HG03066 (cell line): ENCODE data around the gene HIRA.
"Not testable (repeated sequence)": the region's sequence is repeated elsewhere in the genome, so short reads cannot be mapped to it uniquely, and the experiment has no call there.

Experiments
- ATAC-seq: cut with Tn5 transposase; IDR thresholded peaks from one replicate; pipeline ENCODE4 v1.9.1; 2021; ENCODE audit warnings: low read depth; ENCODE audit not compliant: unreplicated experiment

HIRA gene

DNA sequence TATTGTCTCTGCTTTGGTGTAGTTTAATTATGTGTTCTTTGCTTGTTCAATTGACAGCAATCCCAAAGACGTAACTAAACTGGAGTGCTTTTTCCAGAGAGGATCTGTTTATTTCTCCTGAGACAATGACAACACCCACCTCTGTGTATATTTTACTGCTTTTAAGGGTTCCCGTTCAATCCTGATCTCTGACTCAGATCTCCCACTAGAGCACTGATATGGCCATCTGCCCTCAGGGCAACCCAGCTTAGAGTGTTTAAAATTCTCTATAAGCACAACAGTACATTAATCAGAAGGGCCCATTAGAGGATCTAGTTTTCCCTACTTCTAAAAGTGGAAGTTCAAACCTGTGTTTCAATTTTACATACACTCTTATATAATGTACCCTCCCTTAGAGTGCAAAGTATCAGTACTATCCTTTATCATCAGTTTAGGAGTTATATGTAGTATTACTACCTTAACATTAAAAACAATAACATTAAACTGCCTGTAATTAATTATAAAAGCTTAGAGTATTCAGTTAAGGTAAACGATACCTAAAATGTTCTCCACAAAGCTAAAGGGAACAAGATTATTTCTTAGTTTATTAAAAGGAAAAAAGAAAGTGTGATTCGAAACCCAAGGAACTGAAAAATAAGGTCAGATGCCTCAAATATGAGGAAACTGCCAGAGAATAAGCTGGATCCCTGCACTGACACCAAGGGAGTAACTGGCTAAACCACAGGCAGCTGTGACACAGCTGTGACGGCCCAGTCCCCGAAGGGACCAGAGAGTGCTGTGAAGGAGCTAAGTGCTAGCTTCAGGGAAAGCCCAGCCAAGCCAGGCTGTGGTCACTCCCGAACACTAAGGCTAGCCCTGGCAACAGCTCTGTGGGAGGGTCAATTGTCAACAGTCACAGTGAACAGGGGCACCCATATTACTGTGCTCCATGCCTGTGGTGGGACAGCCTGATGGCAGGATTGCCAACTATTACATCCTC lies 32.2 kb upstream of the HIRA start:
- ATAC-seq = no peak

DNA sequence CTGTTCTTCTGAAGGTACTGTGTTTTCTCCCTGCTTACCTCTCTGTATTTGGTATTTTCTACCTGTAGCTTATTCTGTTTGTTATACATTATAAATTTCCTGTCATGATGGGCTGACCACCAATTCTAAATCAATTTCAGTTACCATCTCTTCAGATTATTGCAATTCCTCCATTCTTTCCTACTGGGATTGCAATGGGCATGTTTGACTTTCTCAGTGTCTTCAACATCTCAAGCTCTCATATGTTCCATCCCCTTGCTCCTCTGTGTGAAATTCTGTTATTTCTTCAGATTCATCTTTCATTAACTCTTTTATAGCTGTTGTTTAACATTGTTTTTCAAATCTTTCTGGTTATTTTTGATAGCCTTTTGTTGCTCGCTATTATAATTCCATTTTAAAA lies 31.5 kb upstream of the HIRA start:
- no peak for ATAC-seq

DNA sequence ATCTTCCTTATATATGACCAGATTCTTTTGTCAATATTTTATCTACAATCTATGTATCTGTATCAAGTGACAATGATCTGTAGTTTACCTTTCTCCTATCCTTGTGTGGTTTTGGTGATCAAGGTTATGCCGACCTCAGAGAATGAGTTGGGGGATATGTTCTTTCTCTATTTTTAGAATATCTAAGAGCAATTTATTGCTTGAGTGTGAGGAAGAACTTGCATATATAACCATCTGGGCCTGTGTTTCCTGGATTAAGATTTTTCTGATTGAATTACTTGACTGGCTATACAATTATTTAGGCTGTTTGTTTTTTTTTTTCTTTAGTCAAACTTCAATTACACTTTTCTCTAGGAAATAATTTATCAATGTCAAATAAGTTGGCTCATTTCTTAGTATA lies 30.0 kb upstream of the HIRA start:
- no peak for ATAC-seq

GRCh38 chr22:19460036-19460435 lies 28.5 kb upstream of the HIRA start:
- no peak for ATAC-seq

GRCh38 chr22:19457828-19458428 lies 26.4 kb upstream of the HIRA start:
- no peak for ATAC-seq

GRCh38 chr22:19456541-19456940 lies 25.0 kb upstream of the HIRA start:
- no peak for ATAC-seq

GRCh38 chr22:19455585-19456370 lies 24.2 kb upstream of the HIRA start:
- ATAC-seq = no peak

- no peak for ATAC-seq
Measured at GRCh38 chr22:19455033-19455432, 23.5 kb upstream of the HIRA start.

DNA sequence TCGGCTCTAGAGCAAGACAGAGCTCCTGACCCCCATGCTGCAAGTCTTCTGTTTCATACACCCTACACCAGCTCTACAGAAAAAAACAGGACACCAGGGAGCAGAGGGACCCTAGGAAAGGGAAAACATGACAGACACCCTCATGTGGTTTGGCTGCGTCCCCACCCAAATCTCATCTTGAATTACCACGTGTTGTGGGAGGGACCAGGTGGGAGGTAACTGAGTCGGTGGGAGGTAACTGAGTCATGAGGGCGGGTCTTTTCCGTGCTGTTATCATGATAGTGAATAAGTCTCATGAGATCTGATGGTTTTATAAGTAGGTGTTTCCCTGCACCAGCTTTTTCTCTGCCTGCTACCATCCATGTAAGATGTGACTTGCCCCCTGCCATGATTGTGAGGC lies 22.6 kb upstream of the HIRA start:
- ATAC-seq = no peak

DNA sequence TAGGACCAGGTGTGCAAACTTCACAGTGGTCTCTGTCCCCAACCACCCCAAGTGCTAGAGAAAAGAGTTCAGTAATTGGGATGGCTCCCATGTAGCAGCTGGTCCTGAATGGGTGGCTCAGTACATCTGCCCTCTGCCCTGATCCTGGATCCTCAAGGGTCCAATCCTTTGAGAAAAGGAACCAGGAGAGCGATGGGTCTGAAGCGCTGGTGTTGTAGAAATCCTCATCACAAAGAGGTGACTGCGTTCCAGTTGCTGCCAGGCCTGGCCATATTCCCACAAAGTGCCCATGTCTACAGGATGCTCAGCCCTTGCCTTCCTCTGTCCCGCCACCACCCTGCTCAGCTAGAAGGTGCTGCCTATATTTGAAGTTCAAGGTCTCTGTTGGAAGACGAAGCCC lies 22.2 kb upstream of the HIRA start:
- ATAC-seq = no peak

DNA sequence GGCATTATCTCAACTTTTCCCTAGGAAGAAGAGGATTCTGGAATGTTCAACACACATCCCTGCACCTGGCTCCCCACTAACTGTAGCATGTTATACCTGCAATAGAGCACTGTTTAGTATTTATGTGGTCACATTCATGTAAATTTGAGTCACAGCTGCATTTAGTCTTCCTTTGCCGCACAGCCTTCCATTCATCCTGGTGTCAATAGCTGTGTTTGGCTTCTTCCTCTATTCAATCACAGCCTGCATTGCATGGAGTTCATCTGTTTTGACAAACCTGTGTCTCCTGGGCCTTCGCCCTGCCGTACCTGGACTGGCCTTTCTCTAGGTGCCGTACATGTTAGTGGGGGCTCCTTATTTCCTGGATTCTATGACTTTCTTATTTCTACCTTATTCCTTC lies 20.0 kb upstream of the HIRA start:
- ATAC-seq = no peak

- no peak for ATAC-seq
Measured at GRCh38 chr22:19450363-19451175, 19.0 kb upstream of the HIRA start.

- no peak for ATAC-seq
Measured at GRCh38 chr22:19449422-19449767, 17.9 kb upstream of the HIRA start.

- ATAC-seq = no peak
Measured at GRCh38 chr22:19448739-19449421, 17.3 kb upstream of the HIRA start.

DNA sequence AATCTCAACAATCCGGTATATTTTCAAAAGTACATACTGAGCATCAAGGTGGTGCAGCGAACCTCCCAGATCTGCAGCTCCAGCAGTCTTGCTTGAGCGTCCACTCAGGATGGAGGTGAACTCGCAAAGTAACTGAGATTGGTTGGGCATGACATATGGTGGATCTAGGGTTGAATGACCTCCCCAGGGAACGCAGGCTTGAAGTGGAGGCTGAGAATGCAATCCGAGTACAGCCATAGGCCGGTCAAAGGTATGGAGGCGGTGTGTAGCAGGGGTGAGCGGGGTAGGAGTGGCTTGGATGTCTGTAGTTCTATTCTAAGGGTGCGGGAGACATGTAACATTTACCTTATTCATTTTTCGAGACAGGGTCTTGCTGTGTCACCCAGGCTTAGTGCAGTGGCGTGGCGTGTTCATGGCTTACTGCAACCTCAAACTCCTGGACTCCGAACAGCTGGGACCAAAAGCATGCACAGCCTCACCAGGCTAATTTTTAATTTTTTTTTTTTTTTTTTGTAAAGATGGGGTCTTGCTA lies 16.6 kb upstream of the HIRA start:
- ATAC-seq = peak; percentile 39

GRCh38 chr22:19447330-19448075 lies 16.0 kb upstream of the HIRA start, which contains the start of gene C22orf39:
C22orf39 (minus strand) TSS chr22:19447711; CDS start chr22:19447688, 23 bp downstream.
- peak; percentile 77 for ATAC-seq

- no peak for ATAC-seq
Measured at GRCh38 chr22:19446603-19447329, 15.2 kb upstream of the HIRA start.

- not testable (repeated sequence) for ATAC-seq
Measured at GRCh38 chr22:19445279-19445982, 13.9 kb upstream of the HIRA start.
